ENCODE data around the gene ZNF418. TPM values are rescaled to one million over a fixed set of nuclear protein-coding genes. Genes with fewer than 3 reads are reported as not detected.

ZNF418 gene
- 5.0 and 5.3 TPM in 2 replicates for polyA plus RNA-seq (2013)

DNA sequence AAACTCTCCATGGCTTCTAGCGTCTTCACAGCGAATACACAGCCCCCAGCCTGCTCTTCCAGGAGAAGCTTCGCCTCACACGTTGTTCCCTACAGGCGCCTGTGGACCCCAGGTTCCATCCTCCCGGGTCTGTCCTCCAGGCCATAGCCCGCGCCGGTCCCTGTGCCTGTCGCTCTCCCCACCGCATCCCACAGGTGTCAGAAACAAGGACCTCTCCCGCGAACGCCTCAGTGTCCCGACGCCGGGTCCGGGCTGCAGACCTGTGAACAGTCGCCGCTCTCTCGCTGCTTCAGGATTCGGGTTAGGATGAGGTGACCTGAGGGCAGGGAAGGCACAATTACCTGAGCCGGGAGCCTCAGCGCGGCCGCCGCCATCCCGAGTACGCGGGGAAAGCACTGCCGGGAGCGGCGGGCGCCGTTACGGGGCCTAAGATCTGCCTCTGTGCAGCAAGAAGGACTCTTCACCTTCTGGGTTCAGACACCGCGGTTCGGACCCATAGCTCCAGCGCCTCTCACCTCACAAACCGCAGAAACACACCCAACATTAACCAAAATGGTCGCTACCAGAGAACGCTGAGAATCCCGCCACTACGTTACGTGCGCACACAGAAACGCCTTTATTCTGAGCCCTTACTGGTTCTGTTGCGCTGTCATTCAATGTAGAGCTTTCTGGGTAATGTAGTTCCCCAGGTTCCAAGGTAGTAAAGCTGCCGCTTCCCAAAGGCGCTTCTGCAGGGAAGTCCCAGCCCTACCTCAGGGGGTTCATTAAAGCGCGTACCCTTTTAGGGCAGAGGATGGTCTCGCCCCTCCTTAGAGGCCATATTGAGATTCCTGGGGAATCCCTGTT is at the start of gene ZNF418:
ZNF418 (minus strand) TSS at position 583 of the 846 bp plus-strand sequence. CDS start 1,580 bp downstream, outside the sequence.
- peaks cover 4 to 12% of the 10 kb centered on the region in 2 experiments for H3K36me3 ChIP-seq (ENCODE audit: control insufficient read depth in 1 of 2, insufficient read depth in 2 of 2, low read length in 2 of 2)
- peak; percentile 77 to 89 for DNase-seq
- no peak within 1 kb of the TSS for H3K23ac ChIP-seq (ENCODE audit: low read length)
- H3K27ac ChIP-seq (ENCODE audit: low read depth, low read length), result no peak within 1 kb of the TSS
- no CpG with 5 or more reads among the region's 54 CpGs for WGBS (ENCODE audit: extremely low coverage, insufficient coverage, insufficient read length)
- H3K27me3 ChIP-seq (ENCODE audit: insufficient read depth, low read length), result no peaks in the 10 kb centered on the region
- H3K79me1 ChIP-seq (ENCODE audit: low read length), result peaks cover 4% of the 10 kb centered on the region
- H2BK12ac ChIP-seq (ENCODE audit: low read length), result no peak within 1 kb of the TSS
- peak within 1 kb of the TSS; percentile 70 for H3K9ac ChIP-seq (ENCODE audit: low read length)
- H3K4me3 ChIP-seq (ENCODE audit: low read depth, low read length), result peak within 1 kb of the TSS; percentile 86
- peak within 1 kb of the TSS; percentile 77 for H3K4me2 ChIP-seq (ENCODE audit: low read length)
- no peak within 1 kb of the TSS for H2BK5ac ChIP-seq (ENCODE audit: low read depth, low read length, poor library complexity)
- H3K14ac ChIP-seq (ENCODE audit: low read length), result peak within 1 kb of the TSS; percentile 70
- no peaks in the 10 kb centered on the region for H3K79me2 ChIP-seq (ENCODE audit: control insufficient read depth, insufficient read depth, low read length, poor library complexity)
- peak within 1 kb of the TSS; percentile 51 for H2AFZ ChIP-seq (ENCODE audit: insufficient read depth, low read length, poor library complexity)
- H3K4me1 ChIP-seq (ENCODE audit: control insufficient read depth in 1 of 2, insufficient read depth in 2 of 2, low read length in 2 of 2), result peaks cover 0 to 3% of the 10 kb centered on the region in 2 experiments
- peak within 1 kb of the TSS; percentile 12 for H4K12ac ChIP-seq (ENCODE audit: low read depth, low read length)
- no peak within 1 kb of the TSS for H2AK5ac ChIP-seq (ENCODE audit: low read length)
- peak within 1 kb of the TSS; percentile 63 for H4K8ac ChIP-seq (ENCODE audit: low read depth, low read length)
- peaks cover 2% of the 10 kb centered on the region for H3K9me3 ChIP-seq (ENCODE audit: insufficient read depth, low read depth, low read length)
- H3K4ac ChIP-seq (ENCODE audit: low read depth, low read length), result no peak within 1 kb of the TSS
- H2BK120ac ChIP-seq (ENCODE audit: insufficient read depth, low read length, poor library complexity), result peak within 1 kb of the TSS; percentile 37
- peak within 1 kb of the TSS; percentile 33 for H3K18ac ChIP-seq (ENCODE audit: low read length)
- H4K91ac ChIP-seq (ENCODE audit: low read depth, low read length), result peak within 1 kb of the TSS; percentile 13

DNA sequence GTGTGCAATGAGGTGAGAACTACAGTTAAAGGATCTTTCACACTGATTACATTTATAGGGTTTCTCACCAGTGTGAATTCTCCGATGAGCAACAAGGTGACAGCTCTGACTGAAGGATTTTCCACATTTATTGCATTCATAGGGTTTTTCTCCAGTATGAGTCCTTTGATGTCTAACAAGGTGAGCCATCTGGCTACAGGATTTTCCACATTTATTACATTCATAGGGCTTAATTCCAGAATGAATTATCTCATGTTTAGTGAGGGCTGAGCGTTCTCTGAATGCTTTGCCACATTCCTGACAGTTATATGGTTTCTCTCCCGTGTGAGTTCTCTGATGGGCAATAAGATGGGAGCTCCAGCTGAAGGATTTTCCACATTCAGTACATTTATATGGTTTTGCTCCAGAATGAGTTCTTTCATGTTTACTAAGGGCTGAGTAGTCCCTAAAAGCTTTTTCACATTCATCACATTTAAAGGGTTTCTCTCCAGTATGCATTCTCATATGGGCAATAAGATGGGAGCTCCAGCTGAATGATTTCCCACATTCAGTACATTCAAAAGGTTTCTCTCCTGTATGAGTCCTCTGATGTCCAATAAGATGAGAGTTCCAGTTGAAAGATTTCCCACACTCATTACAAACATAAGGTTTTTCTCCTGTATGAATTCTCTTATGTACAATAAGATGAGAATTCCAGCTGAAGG is 43.5 kb upstream of the ZNF418 start:
- H2BK5ac ChIP-seq (ENCODE audit: low read depth, low read length, poor library complexity), result no peak overlapping the region
- H3K14ac ChIP-seq (ENCODE audit: low read length), result no peak overlapping the region

DNA sequence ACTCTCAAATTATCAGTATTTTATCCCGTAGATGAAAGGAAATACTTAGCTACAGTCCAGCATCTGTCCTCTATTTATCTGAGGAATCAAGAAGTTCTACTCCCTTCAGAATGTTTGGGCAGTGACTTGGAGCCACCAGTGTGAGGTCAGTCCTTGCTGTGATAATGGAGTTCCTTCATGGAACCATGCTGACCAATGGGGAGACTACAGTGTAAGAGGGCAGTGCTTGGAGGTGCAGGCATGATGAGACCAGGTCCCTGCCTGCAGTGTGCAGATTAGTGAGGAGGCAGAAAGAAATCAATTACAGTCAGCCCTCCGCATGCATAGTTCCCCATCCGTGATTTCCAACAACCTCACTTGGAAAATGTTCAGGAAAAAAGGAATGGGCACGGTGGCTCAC is 39.2 kb upstream of the ZNF418 start, which contains the start of gene C19orf18:
C19orf18 (minus strand) TSS at position 101 of the 400 bp plus-strand sequence. CDS start 102 bp downstream, outside the sequence.
- Histone ChIP-seq H2BK120ac (ENCODE audit: insufficient read depth, low read length, poor library complexity) (no peak within 1 kb of the TSS), H4K91ac (ENCODE audit: low read depth, low read length) (no peak within 1 kb of the TSS), H2AFZ (ENCODE audit: insufficient read depth, low read length, poor library complexity) (no peak within 1 kb of the TSS), H2BK5ac (ENCODE audit: low read depth, low read length, poor library complexity) (no peak within 1 kb of the TSS), H3K79me2 (ENCODE audit: control insufficient read depth, insufficient read depth, low read length, poor library complexity) (no peaks in the 10 kb centered on the region), H3K27me3 (ENCODE audit: insufficient read depth, low read length) (no peaks in the 10 kb centered on the region), H3K9me3 (ENCODE audit: insufficient read depth, low read depth, low read length) (peaks cover 30% of the 10 kb centered on the region), H4K8ac (ENCODE audit: low read depth, low read length) (no peak within 1 kb of the TSS), H3K4ac (ENCODE audit: low read depth, low read length) (no peak within 1 kb of the TSS), H3K79me1 (ENCODE audit: low read length) (no peaks in the 10 kb centered on the region), H3K23ac (ENCODE audit: low read length) (no peak within 1 kb of the TSS), H3K14ac (ENCODE audit: low read length) (no peak within 1 kb of the TSS), H3K4me3 (ENCODE audit: low read depth, low read length) (no peak within 1 kb of the TSS), H3K4me2 (ENCODE audit: low read length) (no peak within 1 kb of the TSS), H3K4me1 (ENCODE audit: control insufficient read depth in 1 of 2, insufficient read depth in 2 of 2, low read length in 2 of 2) (no peaks in the 10 kb centered on the region), H3K18ac (ENCODE audit: low read length) (no peak within 1 kb of the TSS), H3K9ac (ENCODE audit: low read length) (no peak within 1 kb of the TSS), H2BK12ac (ENCODE audit: low read length) (no peak within 1 kb of the TSS), H3K36me3 (ENCODE audit: control insufficient read depth in 1 of 2, insufficient read depth in 2 of 2, low read length in 2 of 2) (peaks cover 13% of the 10 kb centered on the region in 2 experiments), H4K12ac (ENCODE audit: low read depth, low read length) (no peak within 1 kb of the TSS), H3K27ac (ENCODE audit: low read depth, low read length) (no peak within 1 kb of the TSS), H2AK5ac (ENCODE audit: low read length) (no peak within 1 kb of the TSS)
- no peak for DNase-seq
- WGBS (ENCODE audit: extremely low coverage, insufficient coverage, insufficient read length), result no CpG with 5 or more reads among the region's 4 CpGs

More for the DNA sequence above, 43.5 kb upstream of the ZNF418 start:
- Histone ChIP-seq H2BK120ac (ENCODE audit: insufficient read depth, low read length, poor library complexity) (no peak overlapping the region), H4K91ac (ENCODE audit: low read depth, low read length) (no peak overlapping the region), H3K4me2 (ENCODE audit: low read length) (no peak overlapping the region), H3K9me3 (ENCODE audit: insufficient read depth, low read depth, low read length) (peaks cover 31% of the 10 kb centered on the region), H2AFZ (ENCODE audit: insufficient read depth, low read length, poor library complexity) (no peak overlapping the region), H3K4me3 (ENCODE audit: low read depth, low read length) (no peak overlapping the region), H3K27me3 (ENCODE audit: insufficient read depth, low read length) (no peaks in the 10 kb centered on the region), H4K8ac (ENCODE audit: low read depth, low read length) (no peak overlapping the region), H3K23ac (ENCODE audit: low read length) (no peak overlapping the region), H3K9ac (ENCODE audit: low read length) (no peak overlapping the region), H4K12ac (ENCODE audit: low read depth, low read length) (no peak overlapping the region), H3K27ac (ENCODE audit: low read depth, low read length) (no peak overlapping the region), H3K79me2 (ENCODE audit: control insufficient read depth, insufficient read depth, low read length, poor library complexity) (no peaks in the 10 kb centered on the region), H3K18ac (ENCODE audit: low read length) (no peak overlapping the region), H3K79me1 (ENCODE audit: low read length) (no peaks in the 10 kb centered on the region), H3K4ac (ENCODE audit: low read depth, low read length) (no peak overlapping the region), H2AK5ac (ENCODE audit: low read length) (no peak overlapping the region), H3K36me3 (ENCODE audit: control insufficient read depth in 1 of 2, insufficient read depth in 2 of 2, low read length in 2 of 2) (peaks cover 27 to 44% of the 10 kb centered on the region in 2 experiments), H2BK12ac (ENCODE audit: low read length) (no peak overlapping the region), H3K4me1 (ENCODE audit: control insufficient read depth in 1 of 2, insufficient read depth in 2 of 2, low read length in 2 of 2) (no peaks in the 10 kb centered on the region)
- no peak for DNase-seq
- WGBS (ENCODE audit: extremely low coverage, insufficient coverage, insufficient read length), result no CpG with 5 or more reads among the region's 3 CpGs

DNA sequence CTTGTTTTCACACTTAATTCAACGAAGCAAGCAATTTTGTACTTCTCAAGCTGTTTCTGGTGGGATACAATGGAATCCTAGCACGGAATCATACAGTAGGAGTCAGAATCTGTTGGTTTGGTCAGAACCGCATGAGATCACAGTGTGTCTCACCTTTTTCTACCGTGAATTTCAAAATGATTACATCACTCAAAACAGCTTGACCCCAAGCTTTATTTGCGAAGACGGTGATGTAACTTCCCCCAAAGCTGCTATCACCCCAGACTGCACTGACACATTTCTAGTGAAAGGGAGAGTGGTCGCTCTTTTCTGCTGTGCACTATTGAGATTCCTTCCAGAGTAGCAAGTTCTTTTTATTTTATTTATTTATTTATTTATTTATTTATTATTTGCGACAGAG is 29.6 kb upstream of the ZNF418 start:
- WGBS (ENCODE audit: extremely low coverage, insufficient coverage, insufficient read length), result no CpG with 5 or more reads among the region's 8 CpGs
- Histone ChIP-seq H3K4me2 (ENCODE audit: low read length) (no peak overlapping the region), H2BK5ac (ENCODE audit: low read depth, low read length, poor library complexity) (no peak overlapping the region), H3K14ac (ENCODE audit: low read length) (no peak overlapping the region), H2BK12ac (ENCODE audit: low read length) (no peak overlapping the region), H2AFZ (ENCODE audit: insufficient read depth, low read length, poor library complexity) (no peak overlapping the region), H2AK5ac (ENCODE audit: low read length) (no peak overlapping the region), H3K18ac (ENCODE audit: low read length) (no peak overlapping the region), H4K12ac (ENCODE audit: low read depth, low read length) (no peak overlapping the region), H3K79me1 (ENCODE audit: low read length) (no peaks in the 10 kb centered on the region), H3K9ac (ENCODE audit: low read length) (no peak overlapping the region), H3K79me2 (ENCODE audit: control insufficient read depth, insufficient read depth, low read length, poor library complexity) (no peaks in the 10 kb centered on the region), H3K4me3 (ENCODE audit: low read depth, low read length) (no peak overlapping the region), H3K4me1 (ENCODE audit: control insufficient read depth in 1 of 2, insufficient read depth in 2 of 2, low read length in 2 of 2) (no peaks in the 10 kb centered on the region), H3K4ac (ENCODE audit: low read depth, low read length) (no peak overlapping the region), H3K9me3 (ENCODE audit: insufficient read depth, low read depth, low read length) (peaks cover 18% of the 10 kb centered on the region), H4K91ac (ENCODE audit: low read depth, low read length) (no peak overlapping the region), H3K27me3 (ENCODE audit: insufficient read depth, low read length) (no peaks in the 10 kb centered on the region), H3K36me3 (ENCODE audit: control insufficient read depth in 1 of 2, insufficient read depth in 2 of 2, low read length in 2 of 2) (no peaks in the 10 kb centered on the region), H4K8ac (ENCODE audit: low read depth, low read length) (no peak overlapping the region), H3K23ac (ENCODE audit: low read length) (no peak overlapping the region), H2BK120ac (ENCODE audit: insufficient read depth, low read length, poor library complexity) (no peak overlapping the region), H3K27ac (ENCODE audit: low read depth, low read length) (no peak overlapping the region)
- DNase-seq, result no peak
